Natural killer cell (primary cell): ENCODE results near the gene ASB1. TPM values are rescaled to one million over a fixed set of nuclear protein-coding genes. Genes with fewer than 3 reads are reported as not detected.

Source experiments
- ATAC-seq, 3 donors: fragments of 150-1000 bp in 2 of 3; fragments of 200-7000 bp in 1 of 3; cut with Tn5 transposase; 1 replicate in 1 of 3; 2 replicates in 2 of 3; pipeline ENCODE4 v1.10.0; 2021; ENCODE audit warnings: mild to moderate bottlenecking in 2 of 3, moderate library complexity in 2 of 3
- DNase-seq, 2 donors: peaks; one replicate each; pipeline versions ENCODE4 v3.0.0 to v3.0.0-alpha.2; 2013 to 2021; ENCODE audit warnings: mixed read lengths in 1 of 2
- H3K27ac ChIP-seq: one replicate; pipeline ENCODE4 v1.5.1; 2013; ENCODE audit warnings: mild to moderate bottlenecking, low read length
- H3K27me3 ChIP-seq: one replicate; pipeline ENCODE4 v1.6.1; 2013; ENCODE audit warnings: low read length; ENCODE audit not compliant: control insufficient read depth, insufficient read depth
- H3K36me3 ChIP-seq: one replicate; pipeline ENCODE4 v1.6.1; 2013; ENCODE audit warnings: low read length; ENCODE audit not compliant: control insufficient read depth, insufficient read depth
- H3K4me1 ChIP-seq: one replicate; pipeline ENCODE4 v1.6.1; 2013; ENCODE audit warnings: low read length; ENCODE audit not compliant: control insufficient read depth, insufficient read depth
- H3K4me3 ChIP-seq: one replicate; pipeline ENCODE4 v1.5.1; 2013; ENCODE audit warnings: low read length
- H3K9me3 ChIP-seq: one replicate; pipeline ENCODE4 v1.6.1; 2013; ENCODE audit warnings: low read length; ENCODE audit not compliant: control insufficient read depth, insufficient read depth
- H3K27ac Mint-ChIP-seq, 2 donors: one replicate each; pipeline ENCODE4 v1.8.0; 2022; ENCODE audit warnings: mild to moderate bottlenecking in 2 of 2, mixed read lengths in 2 of 2, moderate library complexity in 1 of 2
- H3K27me3 Mint-ChIP-seq, 2 donors: one replicate each; pipeline ENCODE4 v1.8.0; 2022; ENCODE audit warnings: low read depth in 2 of 2, mixed read lengths in 2 of 2
- H3K36me3 Mint-ChIP-seq: one replicate; pipeline ENCODE4 v1.8.0; 2022; ENCODE audit warnings: mixed read lengths
- H3K4me1 Mint-ChIP-seq, 2 donors: one replicate each; pipeline ENCODE4 v1.8.0; 2022; ENCODE audit warnings: mixed read lengths in 2 of 2
- H3K4me3 Mint-ChIP-seq: one replicate; pipeline ENCODE4 v1.8.0; 2022; ENCODE audit warnings: mild to moderate bottlenecking, moderate library complexity, mixed read lengths
- H3K9me3 Mint-ChIP-seq, 2 donors: one replicate each; pipeline ENCODE4 v1.8.0; 2022; ENCODE audit warnings: mixed read lengths in 2 of 2
- WGBS: methylation state at CpG from one replicate; pipeline ENCODE4 v1.1.7; 2013; ENCODE audit warnings: missing lambda C conversion rate; ENCODE audit not compliant: insufficient coverage; 5-methylcytosine and 5-hydroxymethylcytosine counted together
- intact Hi-C: fragments of 100-400 bp; cut with micrococcal nuclease; formaldehyde crosslinking; loops from one replicate; pipeline ENCODE4 v1.14.2; 2022
- total RNA-seq, 4 donors: library from RNA; stranded (reverse); fragments of 120-200 nt in 1 of 4; gene quantifications; one replicate each; pipeline versions ENCODE4 v1.2.3 to v1.2.4, GENCODE V29; 2013 to 2022
- TF ChIP-seq, protein P1 (sequence below): fragments of 200-600 bp; IDR thresholded peaks from one replicate; pipeline ENCODE4 v1.8.0; 2022; ENCODE audit warnings: antibody characterized with exemption

ASB1 gene
- total RNA-seq, 3 donors from 2014 or later (not counting 1 experiment from before 2014, with no cell fraction given), result 38.3 to 47.5 (median 38.9) TPM

DNA sequence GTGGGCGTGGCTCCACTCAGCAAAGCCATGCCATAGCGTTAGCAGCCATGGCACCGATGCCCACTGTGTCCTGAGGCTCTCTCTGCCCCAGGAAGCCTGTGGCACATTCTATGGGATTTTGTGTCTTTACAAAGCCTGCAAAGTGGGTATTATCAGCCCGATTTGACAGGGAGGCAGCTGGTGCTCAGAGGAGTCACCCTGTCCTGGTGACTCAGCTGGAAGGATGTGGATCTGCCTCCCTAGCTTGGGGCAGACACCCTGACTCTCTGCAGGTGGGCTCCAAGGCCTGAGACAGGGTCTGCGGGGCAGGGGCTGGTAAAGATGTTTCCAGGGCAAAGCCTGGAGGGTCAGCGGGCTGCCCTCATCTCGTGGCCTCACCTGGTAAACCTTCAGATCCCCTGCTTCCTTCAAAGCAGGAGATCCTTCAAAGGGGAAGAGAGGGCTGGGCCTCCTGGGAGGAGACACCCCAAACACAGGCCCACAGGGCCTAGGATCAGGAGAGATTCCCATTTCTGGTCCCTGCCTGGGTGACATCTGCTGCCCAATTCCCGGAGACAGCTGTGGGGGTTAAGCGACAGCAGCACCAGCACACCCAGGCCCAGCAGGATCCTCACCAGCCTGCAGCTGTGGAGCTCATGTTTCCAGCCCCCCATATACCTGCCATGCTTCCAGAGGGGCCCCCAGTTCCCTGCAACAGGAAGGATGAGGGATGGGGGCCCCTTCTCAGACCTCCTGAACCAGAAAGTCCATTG is 3.0 kb upstream of the ASB1 start:
- Mint-ChIP-seq H3K27me3 (no peaks in the 10 kb centered on the region), H3K4me1 (peaks cover 21 to 26% of the 10 kb centered on the region in 2 donors), H3K4me3 (no peak overlapping the region), H3K36me3 (no peaks in the 10 kb centered on the region), H3K9me3 (no peaks in the 10 kb centered on the region), H3K27ac (peak overlapping the region in 1 of 2 donors; percentile 39)
- Histone ChIP-seq H3K4me1 (peaks cover 25% of the 10 kb centered on the region), H3K9me3 (no peaks in the 10 kb centered on the region), H3K27me3 (no peaks in the 10 kb centered on the region), H3K4me3 (no peak overlapping the region), H3K36me3 (no peaks in the 10 kb centered on the region), H3K27ac (no peak overlapping the region)
- ATAC-seq (no peak), DNase-seq (no peak)
- TF ChIP-seq, protein P1, sequence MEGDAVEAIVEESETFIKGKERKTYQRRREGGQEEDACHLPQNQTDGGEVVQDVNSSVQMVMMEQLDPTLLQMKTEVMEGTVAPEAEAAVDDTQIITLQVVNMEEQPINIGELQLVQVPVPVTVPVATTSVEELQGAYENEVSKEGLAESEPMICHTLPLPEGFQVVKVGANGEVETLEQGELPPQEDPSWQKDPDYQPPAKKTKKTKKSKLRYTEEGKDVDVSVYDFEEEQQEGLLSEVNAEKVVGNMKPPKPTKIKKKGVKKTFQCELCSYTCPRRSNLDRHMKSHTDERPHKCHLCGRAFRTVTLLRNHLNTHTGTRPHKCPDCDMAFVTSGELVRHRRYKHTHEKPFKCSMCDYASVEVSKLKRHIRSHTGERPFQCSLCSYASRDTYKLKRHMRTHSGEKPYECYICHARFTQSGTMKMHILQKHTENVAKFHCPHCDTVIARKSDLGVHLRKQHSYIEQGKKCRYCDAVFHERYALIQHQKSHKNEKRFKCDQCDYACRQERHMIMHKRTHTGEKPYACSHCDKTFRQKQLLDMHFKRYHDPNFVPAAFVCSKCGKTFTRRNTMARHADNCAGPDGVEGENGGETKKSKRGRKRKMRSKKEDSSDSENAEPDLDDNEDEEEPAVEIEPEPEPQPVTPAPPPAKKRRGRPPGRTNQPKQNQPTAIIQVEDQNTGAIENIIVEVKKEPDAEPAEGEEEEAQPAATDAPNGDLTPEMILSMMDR, result no peak
- 94% methylated on average over 9 of the region's 9 CpGs for whole genome bisulfite sequencing
- intact Hi-C loops, result no loop called here

DNA sequence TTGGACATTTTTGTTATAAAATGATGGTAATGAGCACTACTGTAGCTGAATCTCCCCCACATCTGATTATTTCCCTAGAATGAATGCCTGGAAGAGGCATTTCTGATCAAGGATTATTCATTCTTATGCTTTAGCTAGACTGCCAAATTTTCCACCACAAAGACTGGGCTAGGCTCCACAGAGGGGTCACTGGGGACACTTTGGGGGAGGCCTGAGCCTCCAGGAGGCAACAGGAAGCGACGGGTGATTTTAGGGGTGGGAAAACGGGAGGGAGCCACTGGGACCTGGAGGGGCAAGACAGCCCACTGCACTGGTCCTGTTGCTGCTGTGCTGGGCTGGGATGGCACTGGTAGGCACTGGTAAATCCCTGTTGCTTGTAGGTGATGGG is 2.4 kb upstream of the ASB1 start:
- WGBS, result 96% methylated on average over 3 of the region's 3 CpGs
- peak overlapping the region in 1 of 2 donors; percentile 39 for H3K27ac Mint-ChIP-seq
- Histone ChIP-seq H3K36me3 (no peaks in the 10 kb centered on the region), H3K9me3 (no peaks in the 10 kb centered on the region), H3K4me3 (no peak overlapping the region), H3K4me1 (peaks cover 28% of the 10 kb centered on the region), H3K27me3 (no peaks in the 10 kb centered on the region), H3K27ac (no peak overlapping the region)
- intact Hi-C loops, result no loop called here
- DNase-seq (no peak), ATAC-seq (no peak)
- no peaks in the 10 kb centered on the region for H3K27me3 Mint-ChIP-seq
- H3K9me3 Mint-ChIP-seq, result no peaks in the 10 kb centered on the region
- peaks cover 22 to 32% of the 10 kb centered on the region in 2 donors for H3K4me1 Mint-ChIP-seq
- H3K4me3 Mint-ChIP-seq, result no peak overlapping the region
- no peaks in the 10 kb centered on the region for H3K36me3 Mint-ChIP-seq
- TF ChIP-seq, protein P1, result no peak

- H3K27ac ChIP-seq, result no peak overlapping the region
- ATAC-seq (no peak), DNase-seq (no peak)
- H3K4me3 ChIP-seq, result no peak overlapping the region
- peaks cover 28% of the 10 kb centered on the region for H3K4me1 ChIP-seq
- Mint-ChIP-seq H3K9me3 (no peaks in the 10 kb centered on the region), H3K27ac (peak overlapping the region; percentile 20 to 91), H3K4me3 (peak overlapping the region; percentile 89), H3K4me1 (peaks cover 29 to 42% of the 10 kb centered on the region in 2 donors), H3K36me3 (peaks cover 6% of the 10 kb centered on the region), H3K27me3 (no peaks in the 10 kb centered on the region)
- WGBS, result 92% methylated on average over 16 of the region's 16 CpGs
- TF ChIP-seq, protein P1, result no peak
- no peaks in the 10 kb centered on the region for H3K36me3 ChIP-seq
- no peaks in the 10 kb centered on the region for H3K27me3 ChIP-seq
- intact Hi-C loops, result no loop called here
- no peaks in the 10 kb centered on the region for H3K9me3 ChIP-seq
These were observed 1.2 kb upstream of the ASB1 start for GRCh38 chr2:238425505-238425978.
